Activated T-helper 1 cell treated with Interleukin-2 at 50 U/mL for 16 hours (primary cell): ENCODE data around the gene SLC16A10.
A peak's percentile ranks its signal among the peaks of the same experiment; 100 is the strongest.

ENCODE experiments used
- DNase-seq: peaks from one replicate; pipeline ENCODE4 v3.0.0-alpha.2; 2020; ENCODE audit warnings: low read depth

SLC16A10 gene

DNA sequence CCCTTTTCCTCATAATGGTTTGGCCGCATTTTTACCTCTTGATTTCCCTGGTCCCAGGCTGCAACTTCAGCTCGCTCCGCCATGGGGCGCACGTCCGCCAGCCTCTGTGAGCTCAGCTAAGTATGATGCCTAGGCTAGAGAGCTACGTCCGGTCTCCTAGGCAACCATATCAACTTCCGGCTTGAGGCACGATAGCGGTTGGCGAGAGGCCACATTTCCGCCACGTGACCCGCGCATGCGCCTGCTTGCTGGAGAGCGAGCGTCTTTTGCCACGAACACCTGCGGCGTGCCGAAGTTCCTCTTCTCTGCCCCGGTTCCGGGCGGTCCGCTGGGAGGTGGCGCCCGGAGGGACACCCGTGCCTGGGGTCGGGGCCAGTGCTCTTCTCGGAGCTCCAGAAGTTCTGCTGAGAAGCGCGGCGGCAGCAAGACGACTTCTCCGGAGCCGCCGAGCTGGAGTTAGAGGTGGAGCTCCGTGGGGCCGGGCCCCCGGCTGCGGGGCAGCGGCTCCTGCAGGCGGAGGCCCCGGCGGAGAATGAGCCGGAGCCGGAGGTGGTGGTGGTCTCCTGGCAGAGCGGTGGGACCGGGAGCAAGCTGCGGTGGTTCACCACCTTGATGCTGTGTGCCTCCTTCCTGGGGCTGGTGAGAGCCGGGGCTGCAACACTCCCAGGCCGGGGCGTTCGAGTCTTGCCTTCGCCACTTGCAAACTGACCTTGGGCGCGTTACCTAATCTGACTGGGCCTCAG, 172.0 kb downstream of the SLC16A10 start:
- peak; percentile 98 for DNase-seq

DNA sequence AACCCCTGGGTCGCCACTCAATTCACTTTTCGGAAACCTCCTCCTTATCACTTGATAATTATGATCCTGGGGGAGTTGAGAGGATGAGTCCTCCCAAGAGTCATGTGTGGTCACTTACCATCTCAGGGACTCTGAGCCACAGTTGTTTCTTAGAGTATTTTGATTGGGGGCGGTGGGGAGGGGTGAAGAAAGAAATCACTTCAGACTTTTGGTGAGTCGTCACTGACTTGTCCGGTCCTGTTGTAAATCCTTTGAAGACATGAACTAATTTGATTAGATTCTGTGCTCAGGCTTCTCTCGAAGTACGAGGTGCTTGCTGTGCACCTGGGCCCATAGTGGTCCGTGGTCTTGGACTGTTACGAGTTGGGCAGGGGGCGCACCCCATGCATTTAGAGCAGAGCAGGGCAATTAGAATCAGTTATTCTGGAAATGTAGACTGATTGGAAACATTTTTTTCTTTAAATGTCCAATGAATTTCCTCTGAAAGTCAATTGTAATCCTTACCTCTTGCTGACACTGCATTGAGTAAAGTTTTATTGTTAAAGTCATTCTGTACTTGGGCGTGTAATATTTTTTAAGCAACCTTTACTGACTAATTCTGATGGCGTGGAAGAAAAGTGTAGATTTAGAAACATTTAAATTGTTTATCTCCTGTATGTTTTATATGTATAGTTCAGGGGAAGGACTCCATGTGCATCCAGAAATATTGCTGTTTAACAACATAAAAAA, 173.4 kb downstream of the SLC16A10 start:
- no peak for DNase-seq

DNA sequence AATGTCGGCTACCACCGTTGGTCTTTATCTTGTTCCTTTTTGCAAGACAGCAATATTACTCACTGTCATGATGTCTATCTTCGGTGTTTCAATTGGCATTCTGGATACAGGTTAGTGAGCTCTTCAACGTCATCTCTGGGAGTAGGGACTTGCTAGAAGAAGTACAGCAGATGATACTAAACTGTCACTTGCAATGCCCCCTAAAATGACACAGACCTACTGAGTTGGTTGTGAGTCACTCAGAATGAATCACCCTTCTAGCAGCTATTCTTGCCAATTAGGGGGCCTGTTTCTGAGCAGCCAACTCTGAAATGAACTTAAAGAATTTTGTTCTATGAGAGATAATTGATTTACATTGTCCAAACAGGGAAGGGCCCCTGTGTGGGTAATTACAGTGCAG, 176.5 kb downstream of the SLC16A10 start:
- no peak for DNase-seq

DNA sequence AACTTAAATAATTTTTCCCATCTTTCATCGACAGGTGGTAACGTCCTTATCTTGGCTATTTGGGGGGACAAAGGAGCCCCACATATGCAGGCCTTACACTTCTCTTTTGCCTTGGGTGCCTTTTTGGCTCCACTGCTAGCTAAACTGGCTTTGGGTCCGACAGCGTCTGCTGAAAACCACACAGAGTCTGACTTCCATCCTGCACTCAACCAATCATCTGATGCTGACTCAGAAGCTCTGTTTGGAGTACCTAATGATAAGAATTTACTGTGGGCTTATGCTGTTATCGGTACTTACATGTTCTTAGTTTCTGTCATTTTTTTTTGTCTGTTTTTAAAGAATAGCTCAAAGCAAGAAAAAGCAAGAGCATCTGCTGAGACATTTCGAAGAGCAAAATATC, 178.5 kb downstream of the SLC16A10 start:
- no peak for DNase-seq

DNA sequence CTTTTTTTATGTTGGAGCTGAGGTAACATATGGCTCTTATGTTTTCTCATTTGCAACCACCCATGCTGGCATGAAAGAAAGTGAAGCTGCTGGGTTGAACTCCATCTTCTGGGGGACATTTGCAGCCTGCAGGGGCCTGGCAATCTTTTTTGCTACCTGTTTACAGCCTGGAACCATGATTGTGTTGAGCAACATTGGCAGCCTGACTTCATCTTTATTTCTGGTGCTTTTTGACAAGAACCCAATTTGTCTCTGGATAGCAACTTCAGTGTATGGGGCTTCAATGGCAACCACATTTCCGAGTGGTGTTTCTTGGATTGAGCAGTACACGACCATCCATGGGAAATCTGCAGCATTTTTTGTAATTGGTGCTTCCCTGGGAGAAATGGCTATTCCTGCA, 179.0 kb downstream of the SLC16A10 start:
- DNase-seq, result no peak

DNA sequence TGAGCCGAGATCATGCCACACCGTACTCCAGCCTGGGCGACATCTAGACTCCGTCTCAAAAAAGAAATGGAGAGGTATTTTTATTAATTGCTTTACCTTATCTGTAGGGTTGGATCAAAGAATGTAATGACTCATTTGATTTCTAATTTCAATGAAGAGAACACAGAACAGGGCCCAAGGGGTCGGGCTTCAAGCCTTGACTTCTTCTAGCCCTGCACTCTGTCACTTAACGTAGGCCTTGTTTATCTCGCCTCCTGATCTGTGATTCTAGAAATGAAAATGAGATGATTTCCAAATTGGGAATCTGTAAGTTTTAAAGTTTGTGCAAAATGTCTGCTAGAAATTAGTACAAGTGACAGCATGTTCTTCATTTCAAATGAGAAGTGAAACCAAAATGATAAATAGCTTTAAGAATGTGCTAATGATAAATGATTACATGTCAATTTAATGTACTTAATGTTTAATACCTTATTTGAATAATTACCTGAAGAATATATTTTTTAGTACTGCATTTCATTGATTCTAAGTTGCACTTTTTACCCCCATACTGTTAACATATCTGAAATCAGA, 180.5 kb downstream of the SLC16A10 start:
- DNase-seq, result no peak

DNA sequence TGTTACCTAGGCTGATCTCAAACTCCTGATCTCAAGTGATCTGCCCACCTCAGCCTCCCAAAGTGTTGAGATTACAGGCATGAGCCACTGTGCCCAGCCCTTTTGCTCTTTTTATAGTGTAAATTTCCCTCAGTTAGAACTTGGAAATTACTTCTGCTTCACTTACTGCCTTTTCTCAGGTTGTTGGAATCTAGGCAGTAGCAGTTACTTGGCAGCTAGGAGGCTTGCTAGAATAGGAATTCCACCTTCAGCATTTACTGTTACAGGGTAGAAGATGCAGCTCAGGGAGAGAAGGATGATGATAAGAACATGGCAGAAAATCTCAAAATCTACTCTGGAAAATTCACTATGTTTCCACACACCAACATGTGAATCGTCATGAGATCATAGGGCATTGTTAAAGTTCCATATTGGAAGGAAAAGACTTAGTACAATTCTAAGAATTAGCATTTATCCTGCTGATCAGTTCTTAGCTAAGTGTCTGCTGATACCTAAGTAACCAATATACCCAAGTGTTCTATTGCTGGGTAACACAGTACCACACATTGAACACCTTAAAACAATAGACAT, 182.2 kb downstream of the SLC16A10 start:
- no peak for DNase-seq

DNA sequence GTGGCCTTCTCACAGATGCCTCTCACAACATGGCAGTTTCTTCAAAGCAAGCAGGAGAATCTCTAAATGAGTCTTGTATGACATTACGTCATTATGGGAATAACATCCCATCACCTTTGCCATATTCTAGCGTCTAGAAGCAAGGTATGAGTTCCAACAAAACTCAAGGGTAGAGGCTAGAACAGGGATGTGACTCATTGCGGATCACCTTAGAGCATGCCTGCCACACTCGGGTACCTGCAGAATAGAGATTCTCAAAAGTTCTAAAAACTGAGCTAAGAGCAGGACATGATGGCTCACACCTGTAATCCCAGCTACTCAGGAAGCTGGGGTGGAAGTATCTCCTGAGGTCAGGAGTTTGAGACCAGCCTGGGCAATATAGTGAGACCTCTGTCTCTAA, 182.8 kb downstream of the SLC16A10 start:
- no peak for DNase-seq

DNA sequence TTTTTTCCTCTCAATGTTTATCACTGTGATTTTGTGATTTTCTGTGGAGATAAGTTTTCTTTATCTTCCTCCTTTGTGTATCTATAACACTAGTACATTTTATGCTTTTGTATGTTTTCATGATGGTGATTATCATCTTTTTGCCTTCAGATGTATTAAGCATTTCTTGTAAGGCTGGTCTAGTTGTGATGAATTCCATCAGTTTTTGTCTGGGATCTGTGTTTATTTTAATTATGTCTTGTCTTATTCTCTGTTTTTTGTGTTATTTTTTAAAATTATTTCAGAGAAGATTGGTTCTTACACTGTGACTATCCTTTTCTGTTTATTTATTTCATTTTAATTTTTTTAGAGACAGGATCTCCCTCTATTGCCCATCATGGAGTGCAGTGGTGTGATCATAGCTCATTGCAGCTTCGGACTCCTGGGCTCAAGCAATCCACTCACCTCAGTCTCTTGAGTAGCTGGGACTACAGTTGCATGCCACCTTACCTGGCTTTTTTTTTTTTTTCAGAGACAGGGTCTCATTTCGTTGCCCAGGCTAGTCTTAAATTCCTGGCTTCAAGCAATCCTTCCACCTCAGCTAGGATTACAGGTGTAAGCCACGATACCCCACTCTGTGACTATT, 187.4 kb downstream of the SLC16A10 start:
- DNase-seq, result no peak

DNA sequence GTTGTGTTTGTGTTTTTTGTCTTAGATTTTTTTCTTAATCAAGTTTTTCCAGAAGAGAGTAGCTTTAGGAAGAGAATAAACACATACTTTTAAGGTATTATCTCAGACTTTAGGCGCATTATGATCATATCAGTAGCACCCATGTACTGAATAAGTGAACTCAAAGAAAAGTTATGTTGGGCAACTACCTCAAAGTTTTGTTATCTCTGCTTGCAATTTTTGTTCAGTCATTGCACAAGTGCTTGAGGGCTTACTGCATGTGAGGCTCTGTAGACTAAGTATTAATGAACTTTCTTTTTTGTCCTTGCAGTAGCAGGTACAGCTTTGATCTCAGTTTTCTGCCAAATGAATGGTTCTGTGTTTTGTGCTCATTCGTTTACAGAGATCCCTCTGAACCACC, 189.0 kb downstream of the SLC16A10 start:
- no peak for DNase-seq

DNA sequence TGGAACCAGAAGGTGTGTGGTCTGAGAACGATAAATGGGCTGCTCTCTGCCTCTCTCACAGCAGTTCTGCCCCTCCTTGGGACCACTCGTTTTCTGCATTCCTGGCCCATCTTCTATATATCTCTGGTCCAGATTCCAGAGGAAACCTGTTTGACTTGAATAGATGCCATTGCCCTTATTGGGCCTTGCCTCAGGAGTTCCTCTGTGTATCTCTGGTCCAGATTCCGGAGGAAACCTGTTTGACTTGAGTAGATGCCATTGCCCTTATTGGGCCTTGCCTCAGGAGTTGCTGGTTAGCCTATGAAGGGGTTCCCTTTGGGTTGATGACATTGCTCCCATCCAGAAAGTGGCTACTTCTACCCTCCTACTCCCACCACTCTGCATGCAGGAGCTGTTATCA, 189.4 kb downstream of the SLC16A10 start:
- DNase-seq, result no peak

DNA sequence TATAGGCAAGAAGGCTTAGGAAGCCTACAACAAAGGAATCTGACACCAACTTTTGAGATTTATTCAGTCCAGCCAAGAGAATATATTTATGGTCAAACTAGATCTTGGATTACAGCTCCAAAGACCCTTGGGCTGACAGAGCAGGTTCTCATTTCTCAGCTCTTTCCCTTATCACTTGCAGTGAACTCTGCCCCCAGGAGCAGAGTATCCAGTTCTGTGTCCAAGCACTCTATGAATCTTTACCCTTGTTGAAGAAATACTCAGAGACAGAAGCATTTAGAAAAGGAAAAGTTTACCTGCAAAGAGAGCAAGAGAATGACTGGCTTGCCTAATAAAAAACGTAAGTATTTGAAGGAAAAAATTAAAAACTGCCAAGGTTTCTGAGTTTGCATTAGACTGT, 190.5 kb downstream of the SLC16A10 start:
- no peak for DNase-seq

DNA sequence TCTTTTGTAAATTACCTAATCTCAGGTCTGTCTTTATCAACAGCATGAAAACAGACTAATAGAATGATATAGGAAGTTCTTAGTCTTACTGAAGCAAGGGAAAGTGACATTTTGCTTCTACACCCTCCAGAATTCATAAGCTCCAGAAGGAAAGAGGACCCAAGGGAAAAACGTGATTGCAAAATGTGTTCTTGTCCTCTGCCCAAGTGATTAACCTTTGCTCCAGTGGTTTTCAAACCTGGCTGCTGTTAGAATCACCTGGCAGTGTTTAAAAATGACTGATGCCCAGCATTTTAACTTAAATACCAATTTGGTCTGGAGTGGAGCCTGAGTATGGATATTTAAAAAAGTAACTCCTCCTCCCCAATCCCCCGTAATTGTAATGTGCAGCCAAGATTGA, 191.4 kb downstream of the SLC16A10 start:
- DNase-seq, result no peak

DNA sequence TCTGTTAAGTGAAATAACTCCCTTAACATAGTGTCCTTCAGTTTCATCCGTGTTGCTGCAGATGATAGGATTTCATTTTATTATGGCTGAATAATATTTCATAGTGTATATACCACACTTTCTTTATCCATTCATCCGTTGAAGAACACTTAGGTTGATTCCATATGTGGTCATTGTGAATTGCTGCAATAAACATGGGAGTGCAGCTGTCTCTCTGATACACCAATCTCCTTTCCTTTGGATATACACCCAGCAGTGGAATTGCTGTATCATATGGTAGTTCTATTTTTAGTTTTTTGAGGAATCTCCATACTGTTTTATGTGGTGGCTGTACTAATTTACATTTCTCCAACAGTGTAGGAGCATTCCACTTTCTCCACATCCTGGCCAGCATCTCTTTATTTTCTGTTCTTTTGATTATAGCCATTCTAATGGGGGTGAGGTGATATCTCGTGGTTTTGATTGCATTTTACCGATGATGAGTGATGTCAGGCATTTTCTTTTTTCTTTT, 193.2 kb downstream of the SLC16A10 start:
- DNase-seq, result no peak
